Measurements from ENCODE around the gene CDC40. TPM values are rescaled to one million over a fixed set of nuclear protein-coding genes. Genes with fewer than 3 reads are reported as not detected.

Gene CDC40
- 21.7 and 23.5 TPM in 2 replicates for total RNA-seq (2014; rRNA removed; shearing (Covaris generic))

GRCh38 chr6:110180228-110181008 lies at the start of gene CDC40:
CDC40 (plus strand) TSS chr6:110180427; CDS start chr6:110180445, 18 bp downstream.
- Histone ChIP-seq H3K27ac (peak within 1 kb of the TSS; percentile 99), H3K27me3 (no peaks in the 10 kb centered on the region), H3K9me3 (replicated peaks) (no peaks in the 10 kb centered on the region), H3K36me3 (no peaks in the 10 kb centered on the region; the same call in 1 of the 2 replicates), H3K4me1 (no peaks in the 10 kb centered on the region), H3K4me3 (peak within 1 kb of the TSS; percentile 79)
- DNase-seq = peak in 1 of 2 experiments; percentile 52

GRCh38 chr6:110137924-110138887 lies 42.0 kb upstream of the CDC40 start:
- Histone ChIP-seq H3K27ac (no peak overlapping the region), H3K4me3 (no peak overlapping the region), H3K9me3 (replicated peaks) (no peaks in the 10 kb centered on the region; the same call in 1 of the 2 replicates), H3K4me1 (no peaks in the 10 kb centered on the region), H3K27me3 (no peaks in the 10 kb centered on the region), H3K36me3 (peaks cover 4% of the 10 kb centered on the region; the same call in 1 of the 2 replicates)
- DNase-seq = no peak

GRCh38 chr6:110139052-110139451 lies 41.2 kb upstream of the CDC40 start:
- H3K4me1 ChIP-seq = no peaks in the 10 kb centered on the region

GRCh38 chr6:110140650-110141049 lies 39.6 kb upstream of the CDC40 start:
- no peaks in the 10 kb centered on the region for H3K27me3 ChIP-seq
- H3K4me1 ChIP-seq = no peaks in the 10 kb centered on the region
- peaks cover 4% of the 10 kb centered on the region; the same call in 1 of the 2 replicates for H3K36me3 ChIP-seq
- H3K4me3 ChIP-seq = no peak overlapping the region
- H3K27ac ChIP-seq = no peak overlapping the region
- DNase-seq = no peak
- H3K9me3 ChIP-seq (replicated peaks) = no peaks in the 10 kb centered on the region; the same call in 1 of the 2 replicates

More at GRCh38 chr6:110139052-110139451, 41.2 kb upstream of the CDC40 start:
- DNase-seq = no peak
- peaks cover 4% of the 10 kb centered on the region; the same call in 1 of the 2 replicates for H3K36me3 ChIP-seq
- no peaks in the 10 kb centered on the region; the same call in 1 of the 2 replicates for H3K9me3 ChIP-seq (replicated peaks)
- H3K27ac ChIP-seq = no peak overlapping the region
- no peak overlapping the region for H3K4me3 ChIP-seq
- no peaks in the 10 kb centered on the region for H3K27me3 ChIP-seq

GRCh38 chr6:110147870-110148269 lies 32.4 kb upstream of the CDC40 start:
- H3K27ac ChIP-seq = no peak overlapping the region
- no peaks in the 10 kb centered on the region for H3K4me1 ChIP-seq
- DNase-seq = no peak
- H3K27me3 ChIP-seq = no peaks in the 10 kb centered on the region
- H3K4me3 ChIP-seq = no peak overlapping the region
- no peaks in the 10 kb centered on the region for H3K9me3 ChIP-seq (replicated peaks)
- 0 out of 2 replicates have a peak, but pooled peaks cover 2% of the 10 kb centered on the region for H3K36me3 ChIP-seq

GRCh38 chr6:110158479-110158878 lies 21.7 kb upstream of the CDC40 start:
- no peak for DNase-seq
- Histone ChIP-seq H3K4me3 (no peak overlapping the region), H3K27ac (no peak overlapping the region), H3K4me1 (no peaks in the 10 kb centered on the region), H3K9me3 (replicated peaks) (no peaks in the 10 kb centered on the region), H3K36me3 (peaks cover 8% of the 10 kb centered on the region), H3K27me3 (no peaks in the 10 kb centered on the region)

- no peaks in the 10 kb centered on the region for H3K4me1 ChIP-seq
- DNase-seq = no peak
- no peak overlapping the region for H3K4me3 ChIP-seq
- no peaks in the 10 kb centered on the region for H3K27me3 ChIP-seq
- peaks cover 4% of the 10 kb centered on the region for H3K36me3 ChIP-seq
- no peaks in the 10 kb centered on the region for H3K9me3 ChIP-seq (replicated peaks)
- no peak overlapping the region for H3K27ac ChIP-seq
Observed at GRCh38 chr6:110170081-110170480, 10.1 kb upstream of the CDC40 start.

- Histone ChIP-seq H3K27ac (no peak overlapping the region), H3K4me1 (no peaks in the 10 kb centered on the region), H3K36me3 (peaks cover 4% of the 10 kb centered on the region), H3K4me3 (no peak overlapping the region), H3K9me3 (replicated peaks) (no peaks in the 10 kb centered on the region), H3K27me3 (no peaks in the 10 kb centered on the region)
- DNase-seq = peak in 1 of 2 experiments; percentile 27
Observed at GRCh38 chr6:110173506-110174132, 6.6 kb upstream of the CDC40 start.

GRCh38 chr6:110178626-110179405 lies 1.4 kb upstream of the CDC40 start:
- Histone ChIP-seq H3K27me3 (no peaks in the 10 kb centered on the region), H3K4me3 (peak overlapping the region; percentile 79), H3K9me3 (replicated peaks) (no peaks in the 10 kb centered on the region), H3K27ac (peak overlapping the region; percentile 99), H3K4me1 (no peaks in the 10 kb centered on the region), H3K36me3 (no peaks in the 10 kb centered on the region)
- peak; percentile 53 to 69 for DNase-seq

GRCh38 chr6:110179406-110180227 lies 610 bp upstream of the CDC40 start, which contains the start of gene WASF1:
WASF1 (minus strand) TSS chr6:110179670; CDS start chr6:110127601, 52,069 bp downstream.
- no peaks in the 10 kb centered on the region for H3K4me1 ChIP-seq
- peak within 1 kb of the TSS; percentile 99 for H3K27ac ChIP-seq
- no peaks in the 10 kb centered on the region for H3K36me3 ChIP-seq
- no peaks in the 10 kb centered on the region for H3K27me3 ChIP-seq
- peak; percentile 95 to 98 for DNase-seq
- H3K9me3 ChIP-seq (replicated peaks) = no peaks in the 10 kb centered on the region
- peak within 1 kb of the TSS; percentile 79 for H3K4me3 ChIP-seq

- H3K4me1 ChIP-seq = no peaks in the 10 kb centered on the region
- H3K27ac ChIP-seq = no peak overlapping the region
- peak overlapping the region; percentile 79 for H3K4me3 ChIP-seq
- H3K9me3 ChIP-seq (replicated peaks) = no peaks in the 10 kb centered on the region
- H3K27me3 ChIP-seq = no peaks in the 10 kb centered on the region
- H3K36me3 ChIP-seq = peaks cover 2% of the 10 kb centered on the region; the same call in 1 of the 2 replicates
- DNase-seq = peak in 1 of 2 experiments; percentile 5
Observed at GRCh38 chr6:110181131-110182030, 1.2 kb downstream of the CDC40 start.

- Histone ChIP-seq H3K27me3 (no peaks in the 10 kb centered on the region), H3K4me1 (no peaks in the 10 kb centered on the region), H3K4me3 (no peak overlapping the region), H3K27ac (no peak overlapping the region), H3K36me3 (peaks cover 5% of the 10 kb centered on the region), H3K9me3 (replicated peaks) (no peaks in the 10 kb centered on the region)
- DNase-seq = no peak
Observed at GRCh38 chr6:110183292-110183885, 3.2 kb downstream of the CDC40 start.

All from SJCRH30 (cell line).